ENCODE data around the gene CCSER1.

DNA sequence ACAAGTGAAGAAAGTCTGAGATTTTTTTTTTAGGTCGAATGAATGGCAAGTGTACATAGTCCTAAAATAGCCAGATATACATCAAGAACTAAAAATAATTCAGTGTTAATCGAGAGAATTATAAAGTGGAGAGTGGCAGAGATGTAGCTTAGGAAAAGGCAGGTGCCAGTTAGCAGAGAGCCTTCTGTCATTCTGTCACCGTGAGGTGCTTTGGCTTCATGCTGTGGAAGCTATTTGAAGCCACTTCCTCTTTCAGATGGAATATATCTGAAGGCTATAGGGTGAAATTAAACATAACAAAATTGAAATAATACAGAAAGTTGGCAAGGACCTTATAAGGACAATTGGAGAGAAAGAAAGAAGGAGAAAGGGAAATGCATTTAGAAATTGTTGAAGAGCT lies 756.3 kb downstream of the CCSER1 start:
- TF ChIP-seq CTCF (conservative IDR thresholded peaks at IDR 0.05; ENCODE audit: low read depth in 2 of 2) (no peak), POLR2AphosphoS5 (IDR thresholded peaks at IDR 0.05; ENCODE audit: low read depth) (no peak), EZH2 (IDR thresholded peaks at IDR 0.05; ENCODE audit: low read depth, unreplicated experiment) (no peak)
- TF ChIP-seq, protein P1, sequence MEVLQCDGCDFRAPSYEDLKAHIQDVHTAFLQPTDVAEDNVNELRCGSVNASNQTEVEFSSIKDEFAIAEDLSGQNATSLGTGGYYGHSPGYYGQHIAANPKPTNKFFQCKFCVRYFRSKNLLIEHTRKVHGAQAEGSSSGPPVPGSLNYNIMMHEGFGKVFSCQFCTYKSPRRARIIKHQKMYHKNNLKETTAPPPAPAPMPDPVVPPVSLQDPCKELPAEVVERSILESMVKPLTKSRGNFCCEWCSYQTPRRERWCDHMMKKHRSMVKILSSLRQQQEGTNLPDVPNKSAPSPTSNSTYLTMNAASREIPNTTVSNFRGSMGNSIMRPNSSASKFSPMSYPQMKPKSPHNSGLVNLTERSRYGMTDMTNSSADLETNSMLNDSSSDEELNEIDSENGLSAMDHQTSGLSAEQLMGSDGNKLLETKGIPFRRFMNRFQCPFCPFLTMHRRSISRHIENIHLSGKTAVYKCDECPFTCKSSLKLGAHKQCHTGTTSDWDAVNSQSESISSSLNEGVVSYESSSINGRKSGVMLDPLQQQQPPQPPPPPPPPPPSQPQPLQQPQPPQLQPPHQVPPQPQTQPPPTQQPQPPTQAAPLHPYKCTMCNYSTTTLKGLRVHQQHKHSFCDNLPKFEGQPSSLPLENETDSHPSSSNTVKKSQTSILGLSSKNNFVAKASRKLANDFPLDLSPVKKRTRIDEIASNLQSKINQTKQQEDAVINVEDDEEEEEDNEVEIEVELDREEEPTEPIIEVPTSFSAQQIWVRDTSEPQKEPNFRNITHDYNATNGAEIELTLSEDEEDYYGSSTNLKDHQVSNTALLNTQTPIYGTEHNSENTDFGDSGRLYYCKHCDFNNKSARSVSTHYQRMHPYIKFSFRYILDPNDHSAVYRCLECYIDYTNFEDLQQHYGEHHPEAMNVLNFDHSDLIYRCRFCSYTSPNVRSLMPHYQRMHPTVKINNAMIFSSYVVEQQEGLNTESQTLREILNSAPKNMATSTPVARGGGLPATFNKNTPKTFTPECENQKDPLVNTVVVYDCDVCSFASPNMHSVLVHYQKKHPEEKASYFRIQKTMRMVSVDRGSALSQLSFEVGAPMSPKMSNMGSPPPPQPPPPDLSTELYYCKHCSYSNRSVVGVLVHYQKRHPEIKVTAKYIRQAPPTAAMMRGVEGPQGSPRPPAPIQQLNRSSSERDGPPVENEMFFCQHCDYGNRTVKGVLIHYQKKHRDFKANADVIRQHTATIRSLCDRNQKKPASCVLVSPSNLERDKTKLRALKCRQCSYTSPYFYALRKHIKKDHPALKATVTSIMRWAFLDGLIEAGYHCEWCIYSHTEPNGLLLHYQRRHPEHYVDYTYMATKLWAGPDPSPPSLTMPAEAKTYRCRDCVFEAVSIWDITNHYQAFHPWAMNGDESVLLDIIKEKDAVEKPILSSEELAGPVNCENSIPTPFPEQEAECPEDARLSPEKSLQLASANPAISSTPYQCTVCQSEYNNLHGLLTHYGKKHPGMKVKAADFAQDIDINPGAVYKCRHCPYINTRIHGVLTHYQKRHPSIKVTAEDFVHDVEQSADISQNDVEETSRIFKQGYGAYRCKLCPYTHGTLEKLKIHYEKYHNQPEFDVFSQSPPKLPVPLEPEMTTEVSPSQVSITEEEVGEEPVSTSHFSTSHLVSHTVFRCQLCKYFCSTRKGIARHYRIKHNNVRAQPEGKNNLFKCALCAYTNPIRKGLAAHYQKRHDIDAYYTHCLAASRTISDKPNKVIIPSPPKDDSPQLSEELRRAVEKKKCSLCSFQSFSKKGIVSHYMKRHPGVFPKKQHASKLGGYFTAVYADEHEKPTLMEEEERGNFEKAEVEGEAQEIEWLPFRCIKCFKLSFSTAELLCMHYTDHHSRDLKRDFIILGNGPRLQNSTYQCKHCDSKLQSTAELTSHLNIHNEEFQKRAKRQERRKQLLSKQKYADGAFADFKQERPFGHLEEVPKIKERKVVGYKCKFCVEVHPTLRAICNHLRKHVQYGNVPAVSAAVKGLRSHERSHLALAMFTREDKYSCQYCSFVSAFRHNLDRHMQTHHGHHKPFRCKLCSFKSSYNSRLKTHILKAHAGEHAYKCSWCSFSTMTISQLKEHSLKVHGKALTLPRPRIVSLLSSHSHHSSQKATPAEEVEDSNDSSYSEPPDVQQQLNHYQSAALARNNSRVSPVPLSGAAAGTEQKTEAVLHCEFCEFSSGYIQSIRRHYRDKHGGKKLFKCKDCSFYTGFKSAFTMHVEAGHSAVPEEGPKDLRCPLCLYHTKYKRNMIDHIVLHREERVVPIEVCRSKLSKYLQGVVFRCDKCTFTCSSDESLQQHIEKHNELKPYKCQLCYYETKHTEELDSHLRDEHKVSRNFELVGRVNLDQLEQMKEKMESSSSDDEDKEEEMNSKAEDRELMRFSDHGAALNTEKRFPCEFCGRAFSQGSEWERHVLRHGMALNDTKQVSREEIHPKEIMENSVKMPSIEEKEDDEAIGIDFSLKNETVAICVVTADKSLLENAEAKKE (CRISPR knock-in tag; IDR thresholded peaks at IDR 0.05) = no peak
